Testis (tissue), 3 donors: ENCODE data around the gene KCNAB2. TPM values are rescaled to one million over a fixed set of nuclear protein-coding genes. Genes with fewer than 3 reads are reported as not detected.

Experiments used
- DNase-seq: peaks from one replicate; pipeline ENCODE4 v3.0.0-alpha.2; 2019
- H3K27ac ChIP-seq, 2 donors: fragments of 200-600 bp; sonication (generic); one replicate each; pipeline ENCODE4 v1.5.1; 2019
- H3K27me3 ChIP-seq: fragments of 200-600 bp; sonication (generic); one replicate; pipeline ENCODE4 v1.5.1; 2019
- H3K36me3 ChIP-seq: fragments of 200-600 bp; sonication (generic); one replicate; pipeline ENCODE4 v1.5.1; 2017; ENCODE audit warnings: low read depth; ENCODE audit errors: missing control alignments
- H3K4me1 ChIP-seq: fragments of 200-600 bp; sonication (generic); one replicate; pipeline ENCODE4 v1.5.1; 2019
- H3K4me3 ChIP-seq, 2 donors: fragments of 200-600 bp; sonication (generic); one replicate each; pipeline ENCODE4 v1.5.1; 2017 to 2019
- H3K9me3 ChIP-seq: fragments of 200-600 bp; sonication (generic); one replicate; pipeline ENCODE4 v1.5.1; 2017
- POLR2A ChIP-seq: fragments of 450-650 bp; IDR thresholded peaks from one replicate; pipeline ENCODE4 v1.6.1; 2017; ENCODE audit warnings: antibody characterized with exemption, mild to moderate bottlenecking, moderate library complexity
- WGBS, 2 donors: methylation state at CpG; one replicate each; pipeline ENCODE4 v1.1.5; 2018; 5-methylcytosine and 5-hydroxymethylcytosine counted together
- intact Hi-C: fragments of 100-400 bp; cut with DNase I; formaldehyde crosslinking; loops from one replicate; pipeline ENCODE4 v1.15.1; 2023; ENCODE audit warnings: low total_unique reads
- polyA plus RNA-seq: library from polyadenylated mRNA; stranded (reverse); fragments of 350-450 nt; fragmentation: Illumina TruSeq; extraction: RNeasy Lipid Tissue Mini Kit (QIAGEN cat#74804); gene quantifications from one replicate; pipeline ENCODE4 v1.2.3, GENCODE V29; 2014; ENCODE audit warnings: low read depth, low replicate concordance; ENCODE audit not compliant: insufficient read depth
- total RNA-seq, 2 donors: library from RNA; depleted of rRNA; stranded (reverse); fragments of >200 nt; gene quantifications; one replicate each; pipeline ENCODE4 v1.2.3, GENCODE V29; 2016
- TF ChIP-seq, protein P1 (sequence below), 3 experiments: fragments of 450-650 bp in 2 of 3; fragments of 200-600 bp in 1 of 3; sonication (generic) in 1 of 3; IDR thresholded peaks; one replicate each; pipeline ENCODE4 v1.5.1; 2016 to 2019; ENCODE audit warnings: antibody characterized with exemption in 3 of 3, mild to moderate bottlenecking in 2 of 3, moderate library complexity in 1 of 3

Gene KCNAB2
- total and polyA plus RNA-seq, 3 donors from 2014 or later: 9.0 to 9.8 (median 9.3) TPM

DNA sequence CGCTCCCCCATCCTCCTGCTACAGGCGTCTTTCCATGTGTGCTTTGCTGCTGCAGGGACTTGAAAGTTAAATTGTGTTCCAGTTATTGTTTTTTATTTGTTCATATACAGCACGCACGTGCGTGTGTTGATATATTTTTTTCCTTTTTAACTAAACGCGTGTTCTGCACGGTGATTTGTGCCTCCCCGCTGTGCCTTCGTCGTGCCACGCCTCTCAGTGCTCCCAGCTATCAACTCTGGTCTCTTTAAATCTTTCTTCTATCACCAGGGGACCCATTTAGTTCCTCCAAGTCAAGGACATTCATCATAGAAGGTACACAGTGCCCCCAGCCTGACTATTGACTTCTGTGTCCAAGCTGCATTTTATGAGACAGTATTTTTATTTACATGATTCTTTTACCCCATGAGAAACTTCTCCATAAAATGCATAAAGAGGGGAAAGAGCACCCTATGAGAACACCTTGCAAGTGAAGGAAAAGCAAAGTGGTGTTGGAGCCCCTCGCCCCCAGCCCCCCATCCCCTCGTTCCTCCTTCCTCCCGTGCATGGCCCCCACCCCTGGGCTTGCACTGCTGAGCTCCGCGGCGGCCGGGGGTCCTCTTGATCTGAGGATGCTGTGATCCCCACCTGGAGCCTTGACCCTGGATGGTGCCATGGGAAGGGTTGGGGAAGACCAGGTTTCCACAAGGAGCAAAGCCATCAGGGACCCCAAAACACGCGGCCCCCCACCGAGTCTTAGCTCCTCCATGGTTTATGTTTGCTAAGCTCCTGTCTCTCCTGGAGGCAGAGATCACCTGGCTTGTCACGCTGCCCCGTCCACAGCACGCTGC lies 45.5 kb downstream of the KCNAB2 start:
- TF ChIP-seq POLR2A: no peak
- TF ChIP-seq, protein P1, sequence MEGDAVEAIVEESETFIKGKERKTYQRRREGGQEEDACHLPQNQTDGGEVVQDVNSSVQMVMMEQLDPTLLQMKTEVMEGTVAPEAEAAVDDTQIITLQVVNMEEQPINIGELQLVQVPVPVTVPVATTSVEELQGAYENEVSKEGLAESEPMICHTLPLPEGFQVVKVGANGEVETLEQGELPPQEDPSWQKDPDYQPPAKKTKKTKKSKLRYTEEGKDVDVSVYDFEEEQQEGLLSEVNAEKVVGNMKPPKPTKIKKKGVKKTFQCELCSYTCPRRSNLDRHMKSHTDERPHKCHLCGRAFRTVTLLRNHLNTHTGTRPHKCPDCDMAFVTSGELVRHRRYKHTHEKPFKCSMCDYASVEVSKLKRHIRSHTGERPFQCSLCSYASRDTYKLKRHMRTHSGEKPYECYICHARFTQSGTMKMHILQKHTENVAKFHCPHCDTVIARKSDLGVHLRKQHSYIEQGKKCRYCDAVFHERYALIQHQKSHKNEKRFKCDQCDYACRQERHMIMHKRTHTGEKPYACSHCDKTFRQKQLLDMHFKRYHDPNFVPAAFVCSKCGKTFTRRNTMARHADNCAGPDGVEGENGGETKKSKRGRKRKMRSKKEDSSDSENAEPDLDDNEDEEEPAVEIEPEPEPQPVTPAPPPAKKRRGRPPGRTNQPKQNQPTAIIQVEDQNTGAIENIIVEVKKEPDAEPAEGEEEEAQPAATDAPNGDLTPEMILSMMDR (IDR thresholded peaks at IDR 0.05): no peak

DNA sequence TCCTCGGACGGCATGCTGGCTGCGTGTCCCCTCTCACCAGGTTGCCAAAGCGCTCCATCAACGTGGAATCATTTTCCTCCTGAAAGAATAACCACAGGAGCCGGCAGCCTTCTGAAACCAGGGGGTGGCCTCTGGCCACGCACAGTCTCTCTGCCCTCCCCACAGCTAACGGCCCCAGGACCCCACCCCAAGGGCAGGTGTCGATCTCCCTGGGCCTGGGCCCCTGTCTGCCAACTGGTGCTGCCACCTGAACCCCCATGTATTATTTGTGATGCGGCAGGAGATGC lies 46.1 kb downstream of the KCNAB2 start:
- DNase-seq: no peak
- no peak for TF ChIP-seq POLR2A
- TF ChIP-seq, protein P1 (IDR thresholded peaks at IDR 0.05): no peak
- H3K4me1 ChIP-seq: peaks cover 20% of the 10 kb centered on the region
- no peaks in the 10 kb centered on the region for H3K9me3 ChIP-seq
- H3K4me3 ChIP-seq: no peak overlapping the region
- 90 to 100% methylated on average over 1 to 10 of the region's 10 CpGs for WGBS, 2 donors
- H3K27me3 ChIP-seq: no peaks in the 10 kb centered on the region
- intact Hi-C loops: no loop called here
- H3K27ac ChIP-seq: no peak overlapping the region
- no peaks in the 10 kb centered on the region for H3K36me3 ChIP-seq

More for the DNA sequence above, 45.5 kb downstream of the KCNAB2 start:
- no peaks in the 10 kb centered on the region for H3K36me3 ChIP-seq
- H3K27ac ChIP-seq: no peak overlapping the region
- intact Hi-C loops: no loop called here
- H3K4me1 ChIP-seq: peaks cover 20% of the 10 kb centered on the region
- 67 to 77% methylated on average over 25 of the region's 25 CpGs for WGBS, 2 donors
- no peak for DNase-seq
- H3K27me3 ChIP-seq: no peaks in the 10 kb centered on the region
- H3K4me3 ChIP-seq: no peak overlapping the region
- H3K9me3 ChIP-seq: no peaks in the 10 kb centered on the region

DNA sequence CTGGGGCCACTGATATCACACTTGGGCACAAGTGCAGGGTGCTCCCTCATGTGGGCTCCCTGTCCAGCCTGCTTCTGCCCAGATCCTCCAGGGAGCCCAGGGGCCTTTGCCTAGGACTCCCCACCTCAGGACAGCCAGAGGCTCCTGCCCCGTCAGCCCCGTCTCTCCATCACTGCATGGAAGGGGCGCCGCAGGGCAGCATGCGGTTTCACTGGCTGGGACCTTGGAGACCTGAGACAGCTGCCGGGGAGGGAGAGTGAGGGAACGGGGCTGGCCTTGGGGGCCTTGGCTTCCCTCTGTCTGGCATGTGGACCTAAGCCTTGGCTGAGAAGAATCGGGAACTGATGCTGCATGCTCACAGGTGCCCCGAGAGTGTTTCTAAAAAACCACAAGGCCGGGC lies 46.5 kb downstream of the KCNAB2 start:
- no peak for DNase-seq
- H3K27ac ChIP-seq: no peak overlapping the region
- no peak overlapping the region for H3K4me3 ChIP-seq
- no peaks in the 10 kb centered on the region for H3K36me3 ChIP-seq
- H3K9me3 ChIP-seq: no peaks in the 10 kb centered on the region
- peaks cover 20% of the 10 kb centered on the region for H3K4me1 ChIP-seq
- H3K27me3 ChIP-seq: no peaks in the 10 kb centered on the region
- no peak for TF ChIP-seq POLR2A
- TF ChIP-seq, protein P1 (IDR thresholded peaks at IDR 0.05): no peak
- intact Hi-C loops: no loop called here
- 45 to 70% methylated on average over 2 to 10 of the region's 10 CpGs for WGBS, 2 donors

DNA sequence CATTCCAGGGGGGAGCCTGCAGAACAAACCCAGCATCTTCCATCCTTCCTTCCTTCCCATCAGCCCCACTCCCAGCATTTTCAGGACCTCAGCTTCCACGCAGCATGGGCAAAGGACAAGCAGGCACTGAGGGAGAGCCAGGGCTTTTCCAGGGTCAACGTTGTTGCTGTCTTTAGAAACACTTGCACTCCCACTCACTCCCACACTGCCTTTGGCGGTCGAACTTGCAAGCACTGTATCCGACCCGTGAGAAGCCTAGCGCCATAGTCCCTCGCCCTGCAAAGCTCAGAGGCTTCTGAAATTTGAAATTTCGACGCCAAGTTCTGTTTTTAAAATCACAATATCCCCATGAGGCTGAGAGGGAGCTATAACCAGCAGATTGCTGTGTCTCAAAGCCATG lies 47.4 kb downstream of the KCNAB2 start:
- no peaks in the 10 kb centered on the region for H3K9me3 ChIP-seq
- 60 to 78% methylated on average over 10 of the region's 10 CpGs for WGBS, 2 donors
- DNase-seq: peak; percentile 94
- peaks cover 20% of the 10 kb centered on the region for H3K4me1 ChIP-seq
- H3K36me3 ChIP-seq: no peaks in the 10 kb centered on the region
- intact Hi-C loops: no loop called here
- H3K27ac ChIP-seq: no peak overlapping the region
- H3K4me3 ChIP-seq: no peak overlapping the region
- no peaks in the 10 kb centered on the region for H3K27me3 ChIP-seq
- TF ChIP-seq, protein P1 (IDR thresholded peaks at IDR 0.05): no peak
- no peak for TF ChIP-seq POLR2A

DNA sequence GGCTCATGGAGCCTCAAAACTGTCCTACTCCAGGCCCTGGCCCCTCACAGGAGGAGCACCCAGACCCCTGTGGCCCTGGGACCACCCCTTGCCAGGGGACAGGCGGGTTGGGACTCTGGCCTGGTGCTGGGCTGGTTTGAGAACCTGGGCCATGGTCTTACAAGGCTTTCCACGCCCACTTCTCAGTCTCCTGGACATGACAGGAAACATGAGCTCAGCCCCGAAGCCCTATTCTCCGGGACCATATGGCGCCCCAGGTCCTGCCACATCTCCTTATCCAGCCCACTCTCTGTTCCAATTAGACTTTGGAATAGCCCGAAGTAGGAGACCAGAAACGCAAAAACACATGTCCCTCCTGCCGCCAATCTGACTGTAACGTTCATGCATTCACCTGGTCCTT lies 47.9 kb downstream of the KCNAB2 start:
- no peak overlapping the region for H3K4me3 ChIP-seq
- intact Hi-C loops: no loop called here
- H3K27me3 ChIP-seq: no peaks in the 10 kb centered on the region
- 97 to 98% methylated on average over 9 of the region's 9 CpGs for whole genome bisulfite sequencing, 2 donors
- H3K9me3 ChIP-seq: no peaks in the 10 kb centered on the region
- no peak overlapping the region for H3K27ac ChIP-seq
- peaks cover 20% of the 10 kb centered on the region for H3K4me1 ChIP-seq
- DNase-seq: no peak
- H3K36me3 ChIP-seq: no peaks in the 10 kb centered on the region
- no peak for TF ChIP-seq POLR2A
- TF ChIP-seq, protein P1 (IDR thresholded peaks at IDR 0.05): no peak
